Glomerular visceral epithelial cell (primary cell): ENCODE data around the gene KIF18B.

Source experiments
- DNase-seq: peaks from one replicate; pipeline ENCODE4 v3.0.0-alpha.2; 2016; ENCODE audit errors: extremely low spot score

The KIF18B gene

DNA sequence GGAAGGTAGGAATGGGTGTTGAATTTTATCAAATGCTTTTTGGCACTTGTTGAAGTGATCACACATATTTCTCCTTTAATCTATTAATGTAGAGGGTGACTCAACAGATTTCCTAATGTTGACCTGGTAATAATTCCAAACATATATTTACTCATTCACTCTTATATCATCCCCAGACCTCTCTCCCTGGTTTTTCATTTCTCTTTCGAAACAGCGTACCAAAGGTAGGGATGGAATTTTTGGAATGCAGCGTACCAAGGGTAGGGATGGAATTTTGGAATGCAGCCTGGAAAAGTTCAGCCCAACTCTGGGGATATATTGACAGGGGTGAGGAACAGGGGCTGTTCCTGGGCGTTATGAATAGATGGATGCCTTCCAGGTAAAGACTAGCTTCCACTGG, 7.3 kb downstream of the KIF18B start:
- DNase-seq, result no peak

DNA sequence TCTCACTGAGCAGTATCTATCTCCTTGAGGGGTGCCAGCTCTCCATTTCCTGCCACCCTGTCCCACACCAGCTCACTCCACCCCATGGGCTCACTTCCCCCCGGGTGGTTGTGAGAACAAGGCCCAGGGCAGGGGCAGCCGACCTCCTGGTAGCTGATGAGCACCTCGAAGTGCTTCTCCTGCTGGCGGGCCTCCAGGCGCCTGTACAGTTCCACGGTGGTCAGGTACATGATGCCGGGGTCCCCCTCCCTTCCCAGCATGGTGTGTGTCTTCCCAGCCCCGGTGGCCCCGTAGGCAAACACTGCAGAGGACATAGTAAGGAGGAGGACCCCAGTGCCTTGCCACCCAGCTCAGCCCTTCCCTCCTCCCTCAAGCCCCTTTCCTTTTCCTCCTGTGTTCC, 12.5 kb downstream of the KIF18B start:
- no peak for DNase-seq

DNA sequence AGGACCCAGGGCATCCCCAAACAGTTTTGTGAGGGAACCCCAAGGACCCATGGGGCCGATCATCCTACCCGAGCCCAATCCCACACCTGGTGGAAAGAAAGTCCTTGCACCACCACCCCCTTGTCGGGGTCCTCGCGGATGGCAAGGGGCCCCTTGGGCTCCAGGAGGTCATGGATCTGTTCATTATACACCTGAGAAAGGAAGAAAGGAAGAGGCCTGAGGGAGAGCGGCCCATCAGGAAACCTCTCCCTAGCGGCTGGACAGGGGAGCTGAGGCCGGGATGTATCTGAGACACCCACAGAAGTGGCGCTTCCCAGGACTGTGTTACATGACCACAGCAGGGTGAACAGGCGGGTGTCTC, 12.8 kb downstream of the KIF18B start:
- no peak for DNase-seq

DNA sequence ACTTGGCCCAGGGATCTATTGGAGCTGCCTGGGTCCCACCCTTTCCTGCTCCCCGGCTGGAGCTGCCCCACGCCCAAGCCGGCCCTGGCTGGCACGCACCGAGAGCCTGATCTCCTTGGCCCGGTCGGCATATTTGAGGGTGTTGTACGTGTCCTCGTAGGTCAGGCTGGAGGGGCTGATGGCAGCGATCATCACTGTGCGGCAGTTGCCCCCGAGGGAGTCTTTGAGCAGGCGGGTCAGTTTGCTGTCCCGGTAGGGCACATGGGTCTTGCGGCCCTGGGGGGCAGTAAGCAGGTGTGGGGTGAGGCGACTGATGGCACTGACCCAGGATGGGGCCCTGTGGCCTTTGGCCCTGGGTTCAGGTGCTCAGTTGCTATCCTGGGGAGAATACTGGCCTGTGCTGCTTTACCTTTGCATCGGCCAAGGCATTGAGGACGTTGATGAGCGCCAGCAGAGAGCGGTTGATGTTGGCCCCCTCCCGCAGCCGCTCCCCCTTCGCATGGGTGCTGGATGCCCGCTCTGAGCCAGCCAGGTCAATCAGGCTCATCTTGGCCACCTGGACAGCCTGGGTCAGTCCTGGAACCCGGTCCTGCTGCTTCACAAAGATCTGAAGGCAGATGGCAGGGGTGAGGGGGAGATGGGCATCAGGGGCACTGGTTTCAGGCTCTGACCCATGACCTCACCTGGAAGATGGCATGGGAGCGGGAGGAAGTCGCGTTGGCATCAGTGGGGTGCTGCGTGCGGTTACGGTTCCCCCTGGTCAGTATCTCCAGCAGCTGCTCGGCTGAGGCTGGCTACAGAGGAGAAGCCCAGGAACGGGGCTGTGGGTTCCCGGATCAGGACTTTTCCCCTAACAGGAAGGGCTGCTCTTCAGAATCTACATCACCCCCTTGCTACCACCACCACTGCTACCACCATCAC, 13.5 kb downstream of the KIF18B start:
- no peak for DNase-seq

DNA sequence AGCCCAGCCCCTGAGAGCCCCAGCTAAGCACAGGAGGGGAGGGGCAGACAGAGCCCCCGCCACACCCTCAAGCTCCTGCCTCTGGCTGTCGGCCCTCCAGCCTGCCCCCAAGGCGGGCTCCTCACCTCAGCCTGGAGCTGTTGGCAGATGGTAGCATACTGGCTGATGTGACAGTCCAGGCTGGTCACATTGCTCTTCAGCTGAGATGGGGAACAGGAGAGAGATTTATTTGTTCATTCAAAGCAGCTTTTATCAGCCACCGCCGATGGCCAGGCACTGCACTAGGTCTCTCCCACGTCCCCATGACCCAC, 14.8 kb downstream of the KIF18B start:
- no peak for DNase-seq

DNA sequence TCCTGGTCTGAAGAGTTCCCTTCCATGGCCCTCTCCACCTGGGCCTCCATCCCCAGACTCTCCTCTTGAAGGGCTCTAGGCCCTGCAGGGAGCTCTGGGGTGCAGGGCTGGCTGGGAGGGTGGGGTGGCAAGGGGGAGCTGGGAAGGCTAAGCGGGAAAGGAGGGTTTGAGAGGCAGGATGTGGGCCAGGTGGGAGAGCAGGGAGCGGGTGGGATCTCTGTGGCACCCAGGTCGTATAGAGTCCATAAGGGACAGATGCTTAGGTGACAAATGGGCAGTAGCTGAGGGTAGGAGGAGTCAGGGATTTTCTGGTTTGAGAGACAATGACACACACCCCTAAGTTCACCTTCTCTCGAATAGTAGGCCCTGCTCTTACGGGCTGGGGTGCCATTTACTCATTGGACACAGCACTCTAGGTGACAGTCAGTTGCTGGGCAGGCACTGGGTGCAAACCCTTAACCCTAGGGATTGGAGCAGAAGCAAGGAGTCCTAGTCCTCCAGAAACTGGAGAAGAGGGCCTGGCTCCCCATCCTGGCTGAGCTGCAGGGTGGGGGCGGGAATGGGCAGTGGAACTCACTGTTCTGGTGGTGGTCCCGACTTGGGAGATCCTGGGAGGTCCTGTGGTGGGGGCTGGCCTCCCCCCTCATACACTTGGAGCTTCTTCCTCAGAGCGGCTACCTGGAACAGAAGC, 15.3 kb downstream of the KIF18B start:
- no peak for DNase-seq

DNA sequence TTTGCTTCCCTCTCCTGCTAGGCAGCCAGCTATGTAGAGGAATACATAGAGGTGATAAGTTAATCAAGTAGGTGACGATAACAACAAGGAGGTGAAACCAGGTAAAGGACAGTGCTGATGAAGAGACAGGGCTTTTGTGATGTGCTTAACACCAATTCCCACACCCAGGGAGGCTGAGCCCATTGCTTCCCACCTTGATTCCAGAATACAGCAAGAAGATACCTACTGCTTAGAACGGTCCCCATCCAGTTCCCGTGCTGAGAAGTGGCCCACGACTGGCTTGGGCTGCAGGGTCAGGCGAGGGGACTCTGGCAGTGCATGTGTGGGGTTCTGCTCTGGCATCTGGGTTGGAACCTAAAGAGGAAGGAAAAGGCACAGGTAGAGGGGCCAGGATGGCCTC, 16.2 kb downstream of the KIF18B start:
- DNase-seq, result no peak

DNA sequence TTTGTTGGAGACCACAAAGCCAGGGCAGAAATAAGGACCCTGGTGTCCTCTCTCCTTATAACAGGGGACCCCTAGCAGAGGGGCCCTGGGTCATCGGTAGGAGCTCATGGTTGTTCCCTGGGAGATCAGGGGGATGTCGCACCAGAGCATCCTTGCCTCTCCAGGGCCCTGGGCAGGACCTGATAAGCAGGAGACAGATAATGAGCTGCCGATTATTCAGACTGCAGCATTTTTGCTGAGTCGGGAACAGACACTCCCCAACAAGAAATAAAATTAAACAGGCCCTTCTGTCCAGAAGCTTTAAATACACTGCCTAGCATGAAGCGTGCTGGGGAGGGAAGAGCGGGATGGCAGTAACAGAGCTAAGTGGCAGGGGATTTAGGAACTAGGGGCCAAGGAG, 16.9 kb downstream of the KIF18B start:
- DNase-seq, result no peak

DNA sequence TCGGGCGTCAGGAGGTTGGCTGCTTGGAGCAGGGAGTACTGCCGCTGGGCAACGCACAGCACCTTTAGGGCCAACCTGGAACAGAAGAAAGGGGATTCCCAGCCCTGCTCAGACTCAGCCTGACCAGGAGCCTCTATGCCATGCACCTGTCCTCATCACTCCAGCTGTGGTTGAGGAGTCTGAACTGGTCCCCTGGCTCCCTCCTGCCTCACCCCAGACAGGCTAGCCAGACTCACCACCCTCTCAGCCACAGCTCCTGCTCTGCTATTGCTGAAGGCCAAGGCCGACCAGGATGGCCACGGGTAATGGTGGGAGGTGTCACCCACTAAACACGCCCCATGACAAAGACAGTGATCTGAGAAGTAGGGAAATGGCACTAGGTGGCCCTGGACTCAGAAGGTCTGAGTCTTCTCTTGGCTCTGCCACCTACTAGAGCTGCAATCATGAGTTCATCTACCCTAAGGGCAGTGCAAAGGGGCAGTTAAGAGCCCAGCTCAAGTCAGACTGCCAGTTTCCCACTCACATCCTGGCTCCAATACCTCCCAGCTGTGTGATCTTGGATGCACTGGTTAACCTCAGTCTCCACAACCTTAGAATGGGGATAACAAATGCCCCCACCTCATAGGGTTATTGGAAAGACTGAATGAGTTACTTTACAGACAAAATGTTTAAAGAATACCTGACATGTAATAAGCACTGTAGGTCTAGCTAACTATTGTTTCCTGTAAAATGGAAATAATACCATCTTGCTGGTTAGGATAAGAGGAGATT, 18.4 kb downstream of the KIF18B start:
- DNase-seq, result no peak

DNA sequence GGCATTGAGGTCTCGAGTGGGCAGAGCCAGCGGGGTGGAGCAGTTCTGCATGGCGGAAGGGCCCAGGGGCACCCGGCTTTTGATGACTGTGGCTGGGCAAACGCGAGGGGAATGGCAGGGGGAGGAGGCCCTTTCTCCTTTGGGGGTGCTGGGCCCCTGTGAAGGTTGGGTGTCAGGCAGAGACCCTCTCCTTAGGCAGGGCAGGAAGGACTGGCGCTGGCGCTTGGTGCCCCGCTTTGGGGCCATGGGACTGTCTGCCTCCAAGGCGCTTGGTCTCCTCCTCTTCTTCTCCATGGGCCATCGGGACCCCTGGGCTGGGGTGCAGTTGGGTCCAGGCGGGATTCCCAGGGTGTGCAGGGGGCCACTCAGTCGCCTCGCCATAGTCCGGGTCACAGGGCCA, 19.4 kb downstream of the KIF18B start:
- DNase-seq, result no peak

DNA sequence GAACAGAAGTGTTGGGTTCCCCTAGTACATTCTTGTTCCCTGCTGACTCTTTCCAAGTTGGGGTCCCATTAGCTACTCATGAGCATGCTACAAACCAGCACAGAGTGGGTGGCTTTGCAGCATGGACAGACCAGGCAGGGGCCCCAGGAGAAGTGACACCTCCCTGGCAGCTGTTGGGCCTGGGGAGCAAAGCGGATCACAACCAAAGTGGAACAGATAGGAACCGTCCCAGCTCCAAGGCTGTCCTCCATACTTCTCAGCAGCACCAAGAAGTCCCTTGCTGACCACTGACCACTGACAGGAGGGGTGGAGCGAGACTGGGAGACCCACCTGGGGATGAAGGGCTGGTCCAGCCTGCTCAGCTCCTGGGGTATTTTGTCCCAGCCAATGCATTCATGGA, 19.9 kb downstream of the KIF18B start:
- no peak for DNase-seq

DNA sequence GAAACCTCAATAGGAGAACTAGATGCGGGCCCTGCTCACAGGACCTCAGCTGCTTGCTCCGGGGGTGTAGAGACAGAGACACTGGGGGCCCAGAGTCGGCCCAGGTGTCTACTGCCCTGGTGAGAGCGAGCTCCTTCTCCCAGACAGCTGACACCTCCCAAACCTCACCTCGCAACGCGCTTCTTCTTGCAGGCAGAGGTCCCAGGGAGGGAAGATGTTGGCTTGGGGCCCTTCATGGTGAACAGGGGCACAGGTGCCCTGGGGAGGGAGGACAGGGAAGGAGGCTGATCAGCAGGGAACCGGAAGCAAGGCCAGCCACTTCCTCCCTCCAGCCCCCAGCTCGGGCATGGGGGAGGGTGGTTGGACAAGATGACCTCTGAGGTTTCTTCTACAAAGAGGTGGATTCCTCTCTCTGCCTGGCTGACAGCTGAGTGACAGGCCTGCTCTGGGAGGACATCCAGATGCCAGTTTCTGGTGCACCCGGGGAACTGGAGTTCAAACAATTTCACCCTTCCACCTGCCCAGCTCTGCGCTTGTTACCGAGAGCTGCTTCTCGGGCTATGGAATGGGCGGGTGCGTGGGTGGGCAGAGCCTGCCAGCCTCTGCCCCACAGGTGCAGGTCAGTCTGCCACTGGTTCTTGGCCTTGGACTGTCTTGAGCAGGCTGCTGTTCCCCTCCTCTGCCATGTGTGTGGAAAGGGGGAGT, 20.6 kb downstream of the KIF18B start:
- no peak for DNase-seq

DNA sequence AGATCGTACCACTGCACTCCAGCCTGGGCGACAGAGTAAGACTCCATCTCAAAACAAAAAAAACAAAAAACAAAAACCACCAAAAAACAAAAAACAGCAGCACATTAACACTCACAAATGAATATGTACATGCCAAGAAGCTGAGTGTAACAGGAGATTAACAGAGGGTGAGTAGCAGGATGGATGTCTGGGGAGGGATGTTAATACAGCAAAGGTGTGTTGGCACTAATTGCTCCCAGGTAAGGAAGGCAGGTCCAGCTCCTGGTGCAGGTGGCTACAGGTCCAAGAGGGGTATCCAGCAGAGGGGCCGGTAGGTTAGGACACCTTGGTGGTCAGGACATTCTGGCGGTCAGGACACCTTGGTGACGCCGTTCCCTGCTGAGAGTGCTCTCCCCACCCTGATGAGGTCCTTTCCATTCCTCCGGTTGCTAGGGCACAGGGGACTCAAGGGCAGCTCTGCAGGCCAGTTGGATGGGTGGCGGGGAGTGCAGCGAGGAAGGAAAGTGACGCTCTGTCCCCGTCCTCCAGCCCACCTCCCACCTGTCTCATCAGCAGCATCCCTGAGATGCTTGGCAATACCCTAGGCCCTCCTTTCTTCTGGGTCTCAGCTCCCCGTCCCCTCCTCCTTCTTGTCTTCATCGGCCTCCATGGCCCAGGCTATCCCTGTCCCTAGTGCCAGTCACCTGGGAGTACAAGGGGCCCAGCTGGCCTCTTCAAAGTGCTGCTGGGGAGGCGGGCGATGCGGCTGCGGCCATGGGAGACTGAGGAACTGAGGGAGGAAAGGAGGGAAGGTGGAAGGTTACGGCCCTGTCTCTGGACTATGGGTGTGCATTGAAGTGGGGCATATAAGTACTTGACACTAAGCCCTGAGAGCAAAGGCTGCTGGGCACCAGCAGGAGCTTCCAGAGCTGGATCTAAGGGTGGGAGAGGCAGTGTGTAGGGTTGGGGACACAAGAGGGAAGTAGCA, 21.6 kb downstream of the KIF18B start:
- no peak for DNase-seq

DNA sequence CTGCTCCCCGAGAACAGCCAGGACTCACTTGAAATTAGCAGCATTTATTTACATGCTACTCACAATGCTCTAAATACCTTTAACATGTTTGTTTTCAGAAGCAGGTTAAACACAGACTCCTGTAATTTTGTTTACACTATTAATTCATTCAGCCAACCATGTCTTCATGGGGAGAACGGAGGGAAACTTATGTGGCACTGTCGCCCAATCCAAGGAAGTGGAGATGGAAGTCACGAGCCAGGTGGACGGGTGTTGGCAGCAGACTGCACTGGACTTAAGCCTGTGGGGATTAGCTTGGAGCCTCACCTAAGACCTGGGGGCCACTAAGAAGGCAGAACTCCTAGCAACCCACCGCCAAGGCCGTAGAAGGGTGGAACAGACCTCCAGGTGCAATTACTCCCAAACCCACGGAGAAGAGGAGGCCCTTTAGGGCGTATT, 23.4 kb downstream of the KIF18B start:
- DNase-seq, result no peak

DNA sequence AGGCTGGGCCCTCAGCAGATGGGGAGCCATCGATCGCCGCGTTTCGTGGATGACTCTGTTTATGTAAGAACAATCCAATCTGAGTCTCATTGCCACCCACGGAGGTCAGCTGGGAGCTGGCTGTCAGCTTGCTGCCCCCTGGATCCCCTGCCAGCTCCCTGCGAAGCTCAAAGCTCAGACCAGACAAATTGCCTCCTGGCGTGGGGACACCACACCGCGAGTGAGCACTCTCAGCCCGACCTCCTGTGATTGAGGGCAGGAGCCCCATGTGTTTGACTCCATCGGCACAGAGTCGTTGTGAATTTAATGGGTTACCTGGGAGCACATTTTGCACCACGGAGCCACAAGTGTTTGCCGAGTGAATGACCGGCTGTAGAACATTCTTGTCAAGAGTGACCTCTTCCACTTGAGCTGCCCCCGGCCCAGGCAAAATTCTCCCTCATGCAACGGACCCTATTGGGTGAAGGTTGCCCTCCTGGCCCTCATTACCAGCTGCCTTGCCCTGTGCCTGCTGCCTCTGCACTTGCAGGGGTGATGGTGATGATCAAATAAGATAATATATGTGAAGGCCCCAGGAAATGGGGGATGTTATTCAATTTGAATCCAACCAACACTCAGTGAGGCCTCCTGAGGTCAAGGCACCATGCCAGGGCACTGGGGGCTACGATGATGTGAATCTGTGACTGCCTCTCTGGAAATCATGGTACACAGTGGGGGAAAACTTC, 24.7 kb downstream of the KIF18B start:
- no peak for DNase-seq

DNA sequence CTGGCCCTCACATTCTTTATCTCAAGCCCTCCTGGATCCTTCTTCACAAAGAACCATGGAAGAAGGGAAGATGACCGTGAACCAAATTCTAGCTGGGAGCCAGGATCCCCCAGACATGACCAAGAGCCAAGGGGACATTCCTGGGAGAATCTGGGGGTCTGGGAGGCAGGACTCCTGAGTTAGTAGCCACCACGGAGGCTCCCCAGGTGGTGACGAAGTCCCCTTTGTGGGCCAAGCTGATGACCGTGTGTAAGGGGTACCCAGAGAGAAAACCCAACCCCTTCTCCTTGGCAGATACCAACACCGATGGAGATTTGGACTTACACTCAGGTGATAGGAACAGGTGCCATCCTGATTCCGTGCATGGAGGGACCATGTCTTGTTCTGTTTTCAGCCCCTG, 25.4 kb downstream of the KIF18B start:
- no peak for DNase-seq

DNA sequence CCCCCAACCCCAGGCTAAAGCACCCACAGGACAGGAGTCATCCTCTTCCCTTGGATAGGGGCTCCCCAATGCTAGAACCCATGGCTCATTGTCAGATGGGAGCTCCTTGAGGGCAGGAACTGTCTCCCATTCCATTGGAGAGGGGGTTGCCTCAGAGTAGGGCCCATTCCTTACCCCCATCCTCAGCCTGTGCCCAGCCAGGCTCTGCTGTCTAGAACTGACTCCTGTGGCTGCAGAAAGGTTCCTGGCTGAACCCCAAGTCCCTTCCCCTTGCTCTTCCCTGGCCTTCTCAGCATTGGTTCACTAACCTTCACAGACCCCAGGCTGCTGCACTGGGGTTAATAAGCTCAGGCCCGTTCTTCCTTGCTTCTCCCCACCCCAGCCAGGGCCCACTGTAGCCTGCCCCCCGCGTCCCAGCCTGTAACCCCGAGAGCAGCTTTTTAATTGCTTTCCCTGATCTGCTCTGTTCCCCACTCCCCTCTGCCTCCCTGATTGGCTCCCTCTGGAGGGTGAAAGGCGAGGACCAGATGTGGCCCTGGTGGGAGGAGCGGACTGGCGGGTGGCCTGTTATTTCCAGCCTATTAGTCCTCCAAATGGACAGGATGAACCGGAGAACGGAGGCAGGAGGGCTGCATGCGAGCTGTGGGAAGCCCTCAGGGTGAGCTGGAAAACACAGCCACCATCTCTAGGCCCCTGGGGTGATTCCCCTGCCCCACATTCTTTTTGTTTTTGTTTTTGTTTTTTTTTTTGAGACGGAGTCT, 26.3 kb downstream of the KIF18B start:
- DNase-seq, result no peak

DNA sequence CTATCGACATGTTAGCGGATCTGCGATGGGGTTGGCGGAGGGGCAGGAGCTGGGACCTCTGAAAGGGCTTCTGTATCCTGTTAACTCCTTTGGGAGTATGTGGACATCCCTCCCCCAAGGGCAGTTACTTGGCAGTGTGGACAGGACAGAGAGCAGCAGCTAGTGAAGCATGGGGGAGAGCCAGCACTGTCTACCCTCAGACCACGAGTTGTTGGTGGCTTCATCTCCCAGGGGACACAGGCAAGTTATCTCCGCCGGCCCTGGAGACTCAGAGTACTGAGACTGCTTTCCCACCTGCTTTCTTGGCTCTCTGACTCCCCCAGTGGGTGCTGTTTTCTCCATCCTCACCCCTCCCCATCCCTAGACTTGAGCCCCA, 27.0 kb downstream of the KIF18B start:
- DNase-seq, result no peak

DNA sequence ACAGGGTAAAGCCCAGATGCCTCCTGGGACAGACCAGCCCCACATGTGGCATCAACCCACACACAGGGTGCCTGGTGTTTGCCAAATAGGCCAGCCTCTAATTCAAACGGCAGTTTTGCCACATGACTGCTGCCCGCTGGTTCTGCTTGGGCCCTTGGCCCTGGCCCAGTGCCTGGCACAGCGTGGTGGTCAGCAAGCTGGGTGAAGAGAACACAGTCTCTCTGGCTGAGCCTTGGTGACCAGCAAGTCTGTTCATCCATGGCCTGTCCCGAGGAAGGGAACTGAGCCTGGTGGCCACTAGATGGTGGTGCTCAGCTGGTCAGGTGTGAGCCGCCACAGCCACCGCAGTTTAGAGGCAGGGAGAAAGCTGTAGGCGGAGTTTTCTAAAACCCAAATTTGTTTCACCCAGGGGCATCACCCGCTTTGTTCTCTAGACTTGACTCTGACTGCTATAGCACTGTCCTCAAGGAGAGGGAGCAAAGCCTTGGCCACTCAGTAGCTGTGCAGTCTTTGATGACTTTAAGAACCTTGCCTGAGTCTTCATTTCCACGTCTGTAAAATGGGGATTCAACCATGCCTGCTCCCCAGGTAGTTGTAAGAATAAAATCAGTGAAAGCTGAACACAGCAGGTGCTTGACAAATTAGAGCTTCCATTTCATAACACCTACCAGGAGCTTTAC, 27.5 kb downstream of the KIF18B start:
- peak; percentile 81 for DNase-seq
